Stimulated activated CD4-positive, alpha-beta T cell treated with anti-CD3 and anti-CD28 coated beads, TNF-alpha, amount 100 ng/mL, for 48 hours (primary cell): ENCODE data around the gene VEPH1.

Experiments used
- DNase-seq, 3 donors: peaks; one replicate each; pipeline ENCODE4 v3.0.0-alpha.2; 2020; ENCODE audit warnings: low read depth in 3 of 3

The VEPH1 gene

DNA sequence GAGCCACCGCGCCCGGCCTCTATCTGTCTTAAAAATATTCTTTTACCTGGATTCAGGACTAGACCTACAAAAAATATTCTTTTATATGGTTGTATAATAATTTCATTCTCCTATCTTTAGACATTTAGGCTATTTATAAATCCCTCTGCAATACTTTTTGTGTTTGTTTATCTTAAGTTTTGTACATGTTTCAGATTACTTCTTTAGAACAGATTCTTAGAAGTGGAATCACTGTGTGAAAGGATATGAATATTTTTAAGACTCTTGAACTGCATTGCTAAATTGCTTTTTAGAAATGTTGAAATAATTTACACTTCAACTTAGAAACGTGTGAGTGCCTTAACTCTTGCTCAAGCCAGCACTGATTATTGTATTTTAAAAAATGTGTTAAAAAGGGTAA, 197.8 kb downstream of the VEPH1 start:
- DNase-seq: no peak

DNA sequence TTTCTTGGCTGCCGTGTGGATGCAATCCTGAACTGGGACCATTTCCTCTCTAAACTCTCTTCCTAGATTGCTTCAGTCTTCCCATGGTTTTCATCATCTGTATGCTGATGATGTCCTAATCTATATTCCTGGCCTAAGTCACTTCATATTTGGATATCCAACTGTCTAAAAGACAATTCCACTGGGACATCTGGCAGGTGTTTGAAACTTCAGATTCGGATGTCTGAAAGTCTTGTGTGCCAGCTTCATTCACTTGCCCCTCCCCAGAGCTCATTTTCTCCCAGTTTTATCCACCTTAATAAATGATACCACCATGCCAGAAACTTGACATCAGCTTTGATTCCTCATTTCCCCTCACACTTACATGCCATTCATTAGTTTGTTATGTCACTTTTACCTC, 201.5 kb downstream of the VEPH1 start:
- no peak for DNase-seq

DNA sequence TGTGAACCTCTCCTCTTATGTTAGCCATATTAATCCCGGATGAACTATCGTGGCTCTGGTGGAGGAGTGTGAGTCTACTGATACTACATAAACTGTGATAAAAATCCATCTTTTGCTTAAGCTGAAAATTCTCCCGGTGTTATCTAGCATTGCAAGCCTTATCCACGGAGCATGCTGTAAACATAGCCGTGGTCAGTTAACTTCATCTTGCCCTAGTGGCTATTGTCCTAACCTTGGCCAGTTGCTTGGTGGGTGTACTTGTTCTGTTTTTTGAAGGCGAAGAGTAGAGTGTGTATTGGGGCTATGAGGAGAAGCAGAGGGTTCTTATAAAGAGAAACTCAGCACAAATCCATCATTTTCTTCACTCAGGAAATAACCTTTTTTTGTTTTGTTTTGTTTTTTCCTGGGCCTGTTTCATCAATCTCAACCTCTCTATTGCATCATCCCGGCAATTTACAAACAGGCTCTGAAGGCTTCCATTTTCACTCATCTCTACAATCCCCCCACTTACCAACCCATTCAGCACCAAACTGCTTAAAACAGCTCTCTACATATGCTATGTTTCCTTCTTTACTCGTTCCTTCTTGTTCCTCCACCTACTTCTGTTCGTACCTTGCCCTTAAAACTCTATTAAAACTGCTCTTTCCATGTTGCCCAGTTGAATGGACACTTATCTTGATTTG, 202.1 kb downstream of the VEPH1 start:
- no peak for DNase-seq

DNA sequence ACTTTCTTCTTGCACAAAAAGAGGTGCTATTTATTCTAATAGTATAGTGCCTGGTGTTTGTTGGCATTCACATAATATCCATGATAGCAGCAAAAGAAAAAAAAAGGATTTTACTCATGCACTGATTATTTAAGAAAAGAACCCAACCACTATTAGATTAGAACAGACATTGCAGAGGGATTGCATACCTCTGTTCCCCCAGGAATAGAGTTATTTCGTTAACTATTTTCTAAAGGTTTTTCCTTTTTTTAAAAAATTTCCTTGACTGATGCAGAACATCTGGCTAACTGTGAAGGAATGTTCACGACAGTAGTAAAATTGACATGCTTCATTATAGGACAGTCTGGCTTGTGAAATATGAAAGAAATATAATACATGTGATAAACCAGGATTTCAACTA, 203.1 kb downstream of the VEPH1 start:
- no peak for DNase-seq

DNA sequence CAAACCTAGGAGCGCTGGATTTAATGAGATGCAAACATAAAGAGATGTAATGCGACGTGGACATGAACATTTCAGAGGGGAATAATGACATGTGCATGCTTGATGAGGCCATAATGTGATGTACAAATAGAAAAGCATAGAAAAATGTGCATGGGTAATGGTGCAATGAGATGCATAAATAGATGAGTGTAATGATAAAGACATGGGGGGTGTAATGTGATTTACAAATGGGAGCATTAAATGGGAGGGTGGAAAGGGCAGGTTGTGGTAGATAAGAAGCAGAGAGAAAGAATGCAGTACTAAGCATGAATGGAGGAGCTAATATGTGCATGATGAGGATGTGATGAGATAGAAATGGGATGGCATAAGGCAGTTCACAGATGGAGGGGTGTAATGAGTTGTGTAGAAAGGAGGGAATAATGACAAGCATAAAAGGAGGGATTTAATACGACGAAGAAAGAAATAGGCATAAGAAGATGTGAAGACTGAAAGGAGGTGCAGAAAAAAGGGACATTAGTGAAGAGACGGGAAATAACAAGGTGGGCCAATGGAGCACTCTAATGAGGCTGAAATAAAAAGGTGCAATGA, 205.8 kb downstream of the VEPH1 start:
- no peak for DNase-seq

DNA sequence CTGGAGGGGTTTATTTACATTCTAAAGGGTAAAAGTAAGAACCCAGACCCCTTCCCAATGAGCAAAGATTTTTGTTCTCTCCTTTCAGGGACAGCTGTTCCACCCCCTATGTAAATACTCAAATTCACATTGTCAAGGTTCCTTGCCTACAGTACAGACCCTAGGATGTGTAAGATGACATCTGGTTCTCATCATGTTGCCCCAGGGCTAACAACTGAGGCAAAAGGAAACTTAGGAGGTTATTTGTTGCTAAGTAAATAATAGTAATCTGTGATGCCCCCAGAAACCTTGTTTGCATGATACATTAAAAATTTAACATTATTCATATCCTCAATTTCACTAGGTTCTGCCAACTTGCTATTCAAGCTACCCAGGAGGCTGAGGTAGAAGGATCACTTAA, 208.3 kb downstream of the VEPH1 start:
- no peak for DNase-seq

DNA sequence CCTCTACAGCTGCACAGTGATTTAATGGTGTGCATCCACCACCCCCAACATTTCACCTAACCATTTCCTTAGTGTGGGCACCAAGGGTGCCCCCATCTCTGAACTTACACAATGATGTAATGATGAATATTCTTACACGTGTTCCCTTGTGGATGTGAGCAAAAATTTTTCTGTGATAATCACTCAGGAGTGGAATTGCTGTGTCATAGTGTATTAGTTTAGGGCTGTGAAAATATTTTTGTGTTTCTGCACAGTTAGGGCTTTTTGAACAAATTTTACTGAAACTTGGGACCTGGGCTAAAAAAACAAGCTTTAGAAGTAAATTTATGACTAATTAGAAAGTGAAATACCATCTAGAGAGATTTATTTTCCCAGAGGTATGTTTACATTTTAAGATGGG, 208.7 kb downstream of the VEPH1 start:
- no peak for DNase-seq

DNA sequence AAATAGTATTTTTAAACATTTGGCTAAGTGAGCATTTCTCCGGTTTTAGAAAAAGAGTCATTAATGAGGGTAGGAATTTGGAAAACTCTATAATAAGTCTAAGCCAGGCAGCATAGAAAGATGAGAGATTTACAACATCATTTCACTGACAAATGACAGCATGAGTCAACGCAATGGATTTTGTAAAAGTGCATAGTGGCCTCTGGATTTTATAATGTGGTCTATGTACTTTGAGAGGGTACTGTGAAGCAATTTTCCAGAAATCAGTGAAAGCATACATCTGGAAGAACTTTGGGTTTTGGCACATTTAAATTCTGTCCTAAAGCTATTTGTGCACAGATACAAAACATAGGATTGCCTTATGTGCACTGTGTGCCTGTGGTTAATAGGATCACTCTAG, 212.4 kb downstream of the VEPH1 start:
- DNase-seq: no peak

DNA sequence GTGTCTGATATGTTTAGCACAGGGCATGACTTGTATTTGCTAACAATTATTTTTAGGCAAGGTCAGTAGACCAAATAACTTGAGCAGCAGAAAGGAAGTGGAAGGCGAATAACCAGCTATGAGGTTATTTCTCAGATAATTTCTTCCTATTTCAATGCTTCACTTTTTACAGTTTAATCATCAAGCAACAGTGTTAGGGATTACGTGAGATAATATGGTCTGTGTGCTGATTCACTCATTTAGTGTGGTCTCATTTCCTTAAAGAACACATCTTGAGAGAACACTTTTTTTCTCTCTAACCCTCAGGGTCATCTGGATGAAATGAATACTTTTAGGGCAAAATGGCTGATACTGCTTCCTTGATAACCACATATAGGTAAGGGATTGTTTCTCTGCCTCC, 217.2 kb downstream of the VEPH1 start:
- no peak for DNase-seq

DNA sequence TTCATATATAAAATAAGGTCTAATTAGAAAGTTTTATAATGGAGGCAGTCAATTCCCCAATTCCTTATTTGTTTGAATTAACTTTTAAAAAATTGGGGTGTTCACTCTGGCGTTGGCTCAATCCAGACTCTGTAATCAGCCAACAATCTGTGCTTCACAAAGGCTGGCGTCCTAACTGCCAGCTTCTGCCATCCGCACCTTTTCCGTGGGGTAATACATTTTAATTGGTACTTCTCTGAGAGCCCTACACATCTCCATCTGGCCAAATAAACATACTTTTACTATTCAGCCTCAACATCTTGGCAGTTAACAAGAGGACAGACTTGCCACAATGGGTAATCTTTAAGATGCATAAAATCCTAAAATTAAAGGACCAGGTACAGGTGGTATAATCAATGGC, 218.1 kb downstream of the VEPH1 start:
- no peak for DNase-seq

DNA sequence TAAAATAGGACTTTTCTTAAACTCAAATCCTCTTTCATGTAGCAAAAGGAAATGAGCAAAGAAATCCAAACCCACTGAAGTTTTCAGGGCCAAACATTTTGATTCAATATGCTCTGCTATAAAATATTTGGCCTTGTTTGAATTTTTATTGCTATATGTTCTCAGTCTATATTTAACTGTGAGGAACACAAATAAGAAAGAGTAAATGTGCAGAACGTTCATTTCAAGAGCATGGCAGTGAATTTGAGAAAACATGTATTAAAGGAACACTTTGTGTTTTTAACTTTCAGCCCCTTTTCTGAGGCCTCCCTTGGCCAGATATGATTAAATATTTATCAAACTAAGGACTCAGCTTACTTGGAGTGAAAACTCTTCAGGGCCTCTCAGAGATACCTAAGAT, 218.5 kb downstream of the VEPH1 start:
- no peak for DNase-seq

DNA sequence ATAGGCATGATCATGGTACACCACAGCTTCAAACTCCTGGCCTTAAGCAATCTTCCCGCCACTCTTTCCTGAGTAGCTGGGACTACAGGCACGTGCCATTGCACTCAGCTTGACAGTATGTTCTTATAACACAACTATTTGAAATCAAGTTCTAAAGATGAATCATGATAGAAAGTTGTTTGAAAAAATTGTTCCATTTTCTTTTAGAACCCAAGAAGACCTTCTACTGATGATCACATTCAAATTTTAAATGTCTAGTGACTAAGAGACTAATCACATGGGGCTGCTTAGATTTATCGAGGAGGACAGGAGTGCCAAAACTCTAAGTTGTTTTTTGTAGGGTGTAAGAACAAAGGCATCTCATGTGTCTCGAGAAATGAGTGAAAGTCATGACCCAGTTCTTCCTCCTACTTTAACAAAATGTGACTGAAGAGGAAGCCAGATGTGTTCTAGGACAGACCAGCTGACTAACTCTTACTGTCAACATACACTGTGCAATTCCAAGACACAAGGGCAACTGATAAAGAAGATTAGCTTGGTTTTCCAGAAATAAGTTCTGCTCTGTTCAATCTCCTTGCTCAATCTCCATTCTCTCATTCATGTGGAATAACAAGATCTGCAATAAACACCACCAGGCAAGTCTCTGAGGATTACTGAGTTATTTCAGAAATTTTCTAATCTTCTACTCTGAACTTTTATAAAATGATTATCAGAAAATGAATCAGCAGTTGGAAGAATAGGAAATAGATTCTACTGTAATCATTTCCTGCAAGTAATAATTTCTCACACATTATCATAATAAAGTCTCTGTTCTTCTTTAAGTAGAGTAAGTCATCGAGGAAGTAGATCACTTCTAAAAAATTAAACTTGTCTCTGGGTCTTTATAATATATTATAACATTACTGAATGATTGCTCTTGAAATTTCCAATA, 220.7 kb downstream of the VEPH1 start:
- DNase-seq: no peak

DNA sequence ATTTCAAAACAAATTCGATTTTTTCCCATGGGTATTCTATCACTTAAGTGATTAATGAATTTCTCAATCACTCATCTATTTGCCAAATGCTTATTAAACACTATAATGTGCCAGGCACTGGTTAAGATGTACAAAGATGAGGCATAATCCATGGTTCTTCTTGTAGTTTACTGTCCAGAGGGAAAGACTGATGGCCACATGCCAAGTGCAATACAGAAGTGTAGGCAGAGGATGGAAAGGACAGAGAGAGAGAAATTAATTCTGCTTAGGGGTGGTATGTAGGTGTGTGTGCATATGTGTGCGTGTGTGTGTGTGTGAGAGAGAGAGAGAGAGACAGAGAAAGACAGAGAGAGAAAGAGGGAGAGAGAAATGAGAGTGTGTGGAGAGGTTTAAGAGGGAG, 222.4 kb downstream of the VEPH1 start:
- no peak for DNase-seq

DNA sequence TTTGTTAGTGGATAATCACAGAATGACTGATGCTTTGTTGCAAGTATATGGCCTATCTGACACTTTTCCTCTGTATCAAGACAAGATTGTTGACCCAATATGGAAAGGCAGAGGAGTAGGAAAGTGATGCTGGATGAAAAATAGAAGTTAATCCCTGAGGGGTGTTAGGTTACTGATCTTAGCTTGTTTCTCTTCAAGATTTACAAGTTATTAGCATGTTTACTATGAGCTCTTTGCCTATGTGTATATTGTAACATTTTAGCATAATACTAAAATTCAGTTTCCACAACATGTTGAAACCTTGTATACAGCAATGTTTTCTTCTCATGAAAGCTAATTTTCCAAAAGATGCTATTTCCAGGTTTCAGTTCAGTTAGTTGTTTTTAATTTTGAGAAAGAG, 222.9 kb downstream of the VEPH1 start:
- DNase-seq: no peak

DNA sequence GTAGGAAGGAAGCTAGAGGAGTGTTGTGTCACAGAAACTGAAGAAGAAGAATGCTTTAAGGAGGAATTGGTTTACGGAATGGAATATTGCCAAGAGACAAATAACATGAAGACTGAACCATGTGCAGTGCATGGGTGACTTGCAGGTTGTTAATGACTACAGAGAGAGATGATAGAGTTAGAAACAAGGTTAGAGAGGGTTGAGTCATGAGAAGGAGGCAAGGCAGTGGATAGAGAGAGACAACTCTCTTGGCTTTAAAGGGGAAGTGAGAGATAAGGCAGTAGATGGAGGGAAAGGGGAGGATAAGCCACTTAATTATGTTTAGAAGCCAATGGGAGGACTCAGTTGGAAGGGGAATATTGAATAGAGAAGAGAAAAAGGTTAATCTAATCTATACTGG, 224.0 kb downstream of the VEPH1 start:
- no peak for DNase-seq

DNA sequence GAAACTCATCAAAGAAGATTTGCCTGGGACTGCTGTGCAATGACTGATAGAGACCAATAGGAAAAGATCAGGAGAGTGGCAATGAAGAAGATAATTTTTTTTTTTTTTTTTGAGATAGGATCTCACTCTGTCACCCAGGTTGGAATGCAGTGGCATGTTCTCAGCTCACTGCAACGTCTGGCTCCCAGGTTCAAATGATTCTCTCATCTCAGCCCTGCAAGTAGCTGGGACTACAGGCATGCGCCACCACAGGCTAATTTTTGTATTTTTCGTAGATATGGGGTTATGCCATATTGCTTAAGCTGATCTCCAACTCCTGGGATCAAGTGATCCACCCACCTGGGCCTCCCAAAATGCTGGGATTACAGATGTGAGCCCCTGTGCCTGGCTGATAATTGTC, 226.4 kb downstream of the VEPH1 start:
- no peak for DNase-seq

DNA sequence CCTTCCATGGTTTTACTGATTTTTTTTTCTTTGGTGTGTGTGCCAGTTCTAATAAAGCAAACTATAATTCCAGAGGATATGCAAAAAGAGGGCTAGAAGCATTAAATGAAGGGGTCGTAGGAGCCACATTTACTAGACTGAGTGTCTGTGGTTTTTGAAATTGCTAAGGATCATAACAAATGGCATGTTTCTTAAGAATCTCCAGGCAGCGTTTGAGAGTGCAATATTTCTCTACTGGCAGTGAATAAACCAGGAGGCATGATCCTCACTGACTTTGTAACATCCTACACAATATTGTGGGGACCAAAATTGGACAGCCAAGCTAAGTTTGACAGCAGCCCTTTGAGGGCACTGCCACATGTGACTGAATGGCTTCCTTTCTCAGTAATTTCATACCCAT, 227.4 kb downstream of the VEPH1 start:
- DNase-seq: no peak

DNA sequence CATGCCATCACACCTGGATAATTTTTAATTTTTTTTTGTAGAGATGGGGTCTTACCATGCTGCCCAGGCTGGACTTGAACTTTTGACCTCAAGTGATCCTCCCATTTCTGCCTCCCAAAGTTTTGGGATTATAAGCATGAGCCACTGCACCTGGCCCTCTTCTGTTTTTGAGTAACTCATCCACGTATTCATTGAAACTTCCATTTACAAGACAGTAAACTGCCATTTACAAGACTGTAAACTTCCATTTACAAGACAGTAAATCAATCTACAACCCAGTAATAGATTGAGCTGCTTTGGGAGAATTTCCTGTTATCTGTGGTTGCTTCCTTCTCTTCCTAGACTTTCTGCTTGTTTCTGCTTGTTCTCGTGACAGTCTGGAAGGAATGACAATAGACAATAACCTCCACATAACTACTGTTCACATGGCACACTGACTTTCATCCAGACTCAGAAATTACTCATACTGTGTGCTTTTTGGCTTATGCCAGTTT, 228.5 kb downstream of the VEPH1 start:
- DNase-seq: no peak

DNA sequence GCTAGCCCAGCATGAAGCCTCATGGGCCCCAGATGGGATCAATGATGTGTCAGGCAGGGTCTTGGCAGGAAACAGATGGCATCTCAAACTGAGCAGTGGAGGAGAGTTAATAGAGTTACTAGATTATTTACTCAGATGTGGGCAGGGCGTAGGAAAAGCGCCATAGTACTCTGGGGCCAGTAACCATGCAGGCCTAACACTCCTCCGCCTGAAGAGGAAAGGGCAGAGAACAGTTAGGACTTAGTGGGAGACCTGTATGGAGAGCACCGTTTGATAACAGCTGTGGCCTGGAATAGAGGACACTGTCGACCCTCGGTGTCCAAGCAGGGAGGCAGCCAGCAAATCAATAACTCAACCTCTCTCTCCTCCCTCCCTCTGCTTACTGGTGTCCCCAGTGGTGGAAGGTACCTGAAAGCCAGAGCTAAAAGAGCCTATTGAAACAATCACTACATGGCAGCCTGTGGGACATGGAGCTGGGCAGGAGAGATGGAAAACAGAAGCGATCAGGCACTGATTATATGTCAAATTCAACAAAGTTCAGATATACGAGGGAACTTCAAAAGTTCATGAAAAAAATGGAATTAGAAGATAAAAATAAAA, 231.8 kb downstream of the VEPH1 start:
- no peak for DNase-seq

DNA sequence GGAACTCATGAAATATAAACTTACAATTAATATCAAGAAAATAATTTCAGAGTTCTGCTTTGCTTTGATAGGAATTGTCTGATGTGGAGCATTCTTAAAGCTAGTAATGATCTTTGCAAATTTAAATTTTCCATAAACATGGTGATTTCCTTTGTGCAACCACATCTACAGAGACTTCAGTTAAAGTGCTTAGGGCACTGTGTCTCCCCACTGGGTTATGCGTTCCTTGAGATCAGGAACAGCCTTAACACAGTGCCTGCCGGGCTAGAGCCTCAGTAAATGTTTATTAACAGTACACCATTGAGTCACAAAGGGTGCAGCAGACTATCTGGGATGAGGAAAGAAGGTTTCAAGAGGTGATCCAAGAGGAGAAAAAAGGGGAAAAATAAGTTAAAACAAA, 235.2 kb downstream of the VEPH1 start:
- DNase-seq: no peak

DNA sequence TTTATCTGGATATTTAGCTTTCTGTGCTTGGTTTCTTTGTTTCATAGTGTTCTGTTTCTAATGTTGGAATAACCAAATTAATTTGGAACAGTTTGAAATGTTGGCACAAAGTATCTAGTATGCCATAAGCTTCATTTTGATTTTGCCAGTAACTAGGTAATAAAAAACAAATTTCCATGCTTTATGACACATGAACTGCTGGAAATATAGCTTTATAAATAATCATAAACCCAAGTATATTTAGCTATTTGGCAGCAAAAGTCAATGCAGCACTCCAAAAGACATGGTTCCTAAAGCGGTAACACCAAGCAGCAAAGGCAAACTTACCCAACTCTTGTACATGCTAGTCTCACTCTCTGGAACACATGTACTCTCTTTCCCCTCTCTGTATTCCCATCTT, 237.3 kb downstream of the VEPH1 start:
- DNase-seq: no peak

DNA sequence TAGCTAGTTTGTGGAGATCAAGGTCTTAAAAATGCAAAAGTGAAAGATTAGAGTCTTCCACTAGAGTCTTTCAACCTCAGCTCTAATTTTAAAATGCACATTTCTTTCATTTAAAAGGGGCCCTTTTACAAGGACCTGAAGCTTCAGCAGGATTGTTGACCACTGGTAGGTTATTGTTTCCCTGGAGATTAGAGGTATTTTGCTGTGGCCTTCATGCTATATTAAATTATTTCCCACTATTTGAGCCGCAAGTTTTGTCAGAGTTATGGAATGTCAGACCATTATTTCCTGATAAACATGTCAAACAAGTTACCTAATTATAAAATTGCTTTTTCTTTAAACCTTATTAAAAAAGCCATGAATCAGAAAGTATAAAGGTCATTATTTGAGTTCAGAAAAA, 240.2 kb downstream of the VEPH1 start:
- no peak for DNase-seq
